Fibroblast of lung (primary cell): ENCODE results near the gene CCDC33.

ENCODE experiments used
- EZH2 ChIP-seq: IDR thresholded peaks from 2 replicates; pipeline ENCODE4 v1.5.1; 2012; ENCODE audit warnings: low read length, control low read depth, mild to moderate bottlenecking; ENCODE audit errors: missing control alignments
- TF ChIP-seq, protein P1 (sequence below), 2 donors: IDR thresholded peaks in 1 of 2; conservative IDR thresholded peaks in 1 of 2; 1 replicate in 1 of 2; 2 replicates in 1 of 2; pipeline ENCODE4 v1.5.1; 2011 to 2012; ENCODE audit warnings: low read length in 2 of 2, control low read depth in 1 of 2, inconsistent platforms in 1 of 2, low read depth in 1 of 2, mild to moderate bottlenecking in 1 of 2

DNA sequence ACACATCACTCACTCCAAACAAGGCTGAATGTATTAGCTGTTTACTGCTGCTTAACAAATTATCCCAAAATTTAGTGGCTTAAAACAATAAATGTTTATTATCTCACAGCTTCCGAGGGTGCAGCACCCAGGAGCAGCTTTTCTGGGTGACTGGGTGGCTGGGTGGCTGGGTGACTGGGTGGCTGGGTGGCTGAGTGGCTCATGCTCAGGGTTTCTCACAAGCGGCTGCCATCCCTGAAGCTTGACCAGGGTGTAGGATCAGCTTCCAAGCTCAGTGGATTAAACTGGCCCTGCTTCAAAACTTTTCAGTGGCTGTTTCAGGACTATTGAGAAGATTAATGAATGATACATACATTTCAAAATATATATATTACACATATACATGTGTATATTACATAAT is 133.6 kb downstream of the CCDC33 start:
- TF ChIP-seq, protein P1, sequence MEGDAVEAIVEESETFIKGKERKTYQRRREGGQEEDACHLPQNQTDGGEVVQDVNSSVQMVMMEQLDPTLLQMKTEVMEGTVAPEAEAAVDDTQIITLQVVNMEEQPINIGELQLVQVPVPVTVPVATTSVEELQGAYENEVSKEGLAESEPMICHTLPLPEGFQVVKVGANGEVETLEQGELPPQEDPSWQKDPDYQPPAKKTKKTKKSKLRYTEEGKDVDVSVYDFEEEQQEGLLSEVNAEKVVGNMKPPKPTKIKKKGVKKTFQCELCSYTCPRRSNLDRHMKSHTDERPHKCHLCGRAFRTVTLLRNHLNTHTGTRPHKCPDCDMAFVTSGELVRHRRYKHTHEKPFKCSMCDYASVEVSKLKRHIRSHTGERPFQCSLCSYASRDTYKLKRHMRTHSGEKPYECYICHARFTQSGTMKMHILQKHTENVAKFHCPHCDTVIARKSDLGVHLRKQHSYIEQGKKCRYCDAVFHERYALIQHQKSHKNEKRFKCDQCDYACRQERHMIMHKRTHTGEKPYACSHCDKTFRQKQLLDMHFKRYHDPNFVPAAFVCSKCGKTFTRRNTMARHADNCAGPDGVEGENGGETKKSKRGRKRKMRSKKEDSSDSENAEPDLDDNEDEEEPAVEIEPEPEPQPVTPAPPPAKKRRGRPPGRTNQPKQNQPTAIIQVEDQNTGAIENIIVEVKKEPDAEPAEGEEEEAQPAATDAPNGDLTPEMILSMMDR (conservative IDR thresholded peaks at IDR 0.05 in 1 of 2, IDR thresholded peaks at IDR 0.05 in 1 of 2; ENCODE audit: low read depth in 1 of 2, low read length in 2 of 2): no peak
- no peak for TF ChIP-seq EZH2
